ENCODE results near the gene TUBA4A. TPM values are rescaled to one million over a fixed set of nuclear protein-coding genes. Genes with fewer than 3 reads are reported as not detected.

Gene TUBA4A
- total RNA-seq, 1 donor from 2014 or later: 18.0 TPM

DNA sequence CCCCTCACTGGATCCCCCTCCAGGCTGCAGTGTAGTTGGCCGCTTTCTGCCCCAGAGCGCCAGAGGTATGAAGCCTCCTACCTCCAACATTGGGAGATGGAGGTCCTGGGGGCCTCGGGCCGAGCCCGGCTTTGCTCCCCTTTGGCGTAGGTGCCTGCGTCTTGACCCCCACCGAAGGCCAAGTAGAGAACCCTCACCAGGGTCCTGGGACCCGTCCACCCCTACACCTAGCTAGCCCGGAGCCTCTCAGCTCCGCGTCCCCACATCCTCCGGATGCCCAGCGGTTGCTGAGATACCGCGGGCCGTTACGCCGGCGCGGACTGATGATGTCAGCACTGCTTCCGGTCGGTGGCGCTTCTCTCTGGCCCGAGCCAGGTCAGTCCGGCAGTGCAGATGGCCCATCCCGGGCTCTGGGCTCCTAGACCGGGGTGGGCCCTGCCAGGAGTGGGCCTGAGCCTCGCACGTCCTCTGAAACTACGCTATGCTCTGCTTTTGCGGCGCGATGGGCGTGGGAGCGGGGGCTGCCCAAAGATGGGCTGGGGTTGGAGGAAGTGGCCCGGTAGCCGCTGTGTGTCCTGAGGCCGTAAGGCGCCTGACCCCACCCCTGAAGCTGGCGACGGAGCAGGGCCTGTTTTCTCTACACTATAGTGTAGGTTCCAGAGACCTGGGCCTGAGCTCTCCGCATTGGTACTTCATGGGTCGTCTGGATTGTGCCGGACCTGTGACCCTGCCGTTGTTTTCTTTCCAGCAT lies 8.4 kb downstream of the TUBA4A start, which contains the start of the genes GLB1L and STK16:
Gene GLB1L, minus strand, starts transcription at position 297 of the 751 bp plus-strand sequence. CDS start 1,871 bp downstream, outside the sequence.
Gene STK16, plus strand, starts transcription at position 332 of the 751 bp plus-strand sequence. CDS start 521 bp downstream, outside the sequence.
- Mint-ChIP-seq H3K36me3 (ENCODE audit: low read depth, unreplicated experiment) (peaks cover 4% of the 10 kb centered on the region), H3K9me3 (ENCODE audit: unreplicated experiment) (no peaks in the 10 kb centered on the region), H3K4me1 (ENCODE audit: low read depth, unreplicated experiment) (peaks cover 22% of the 10 kb centered on the region), H3K27ac (ENCODE audit: unreplicated experiment) (peak within 1 kb of the TSS; percentile 99), H3K27me3 (ENCODE audit: low read depth, unreplicated experiment) (no peaks in the 10 kb centered on the region), H3K4me3 (ENCODE audit: unreplicated experiment) (peak within 1 kb of the TSS; percentile 96)
- H4K20me1 ChIP-seq (ENCODE audit: insufficient read depth, low read length): peaks cover 4% of the 10 kb centered on the region
- no peak for TF ChIP-seq EZH2 (IDR thresholded peaks at IDR 0.05; ENCODE audit: insufficient read depth, low read length)
- TF ChIP-seq, protein P1, sequence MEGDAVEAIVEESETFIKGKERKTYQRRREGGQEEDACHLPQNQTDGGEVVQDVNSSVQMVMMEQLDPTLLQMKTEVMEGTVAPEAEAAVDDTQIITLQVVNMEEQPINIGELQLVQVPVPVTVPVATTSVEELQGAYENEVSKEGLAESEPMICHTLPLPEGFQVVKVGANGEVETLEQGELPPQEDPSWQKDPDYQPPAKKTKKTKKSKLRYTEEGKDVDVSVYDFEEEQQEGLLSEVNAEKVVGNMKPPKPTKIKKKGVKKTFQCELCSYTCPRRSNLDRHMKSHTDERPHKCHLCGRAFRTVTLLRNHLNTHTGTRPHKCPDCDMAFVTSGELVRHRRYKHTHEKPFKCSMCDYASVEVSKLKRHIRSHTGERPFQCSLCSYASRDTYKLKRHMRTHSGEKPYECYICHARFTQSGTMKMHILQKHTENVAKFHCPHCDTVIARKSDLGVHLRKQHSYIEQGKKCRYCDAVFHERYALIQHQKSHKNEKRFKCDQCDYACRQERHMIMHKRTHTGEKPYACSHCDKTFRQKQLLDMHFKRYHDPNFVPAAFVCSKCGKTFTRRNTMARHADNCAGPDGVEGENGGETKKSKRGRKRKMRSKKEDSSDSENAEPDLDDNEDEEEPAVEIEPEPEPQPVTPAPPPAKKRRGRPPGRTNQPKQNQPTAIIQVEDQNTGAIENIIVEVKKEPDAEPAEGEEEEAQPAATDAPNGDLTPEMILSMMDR (IDR thresholded peaks at IDR 0.05; ENCODE audit: insufficient read depth, low read depth, low read length): no peak
- no peaks in the 10 kb centered on the region for H3K27me3 ChIP-seq (ENCODE audit: insufficient read depth, low read length)
- peak within 1 kb of the TSS; percentile 100 for H3K4me2 ChIP-seq (ENCODE audit: low read length)
- H3K36me3 ChIP-seq (ENCODE audit: insufficient read depth, low read length): no peaks in the 10 kb centered on the region
- H3K9me3 ChIP-seq (ENCODE audit: insufficient read depth, low read depth, low read length): no peaks in the 10 kb centered on the region
- H3K27ac ChIP-seq (ENCODE audit: low read depth, low read length): peak within 1 kb of the TSS; percentile 95
- H3K9ac ChIP-seq (ENCODE audit: low read length): peak within 1 kb of the TSS; percentile 97
- FAIRE-seq: no peak
- H3K4me3 ChIP-seq (ENCODE audit: insufficient read depth, low read depth, low read length): peak within 1 kb of the TSS; percentile 94
- H3K79me2 ChIP-seq (ENCODE audit: insufficient read depth, low read length): peaks cover 29% of the 10 kb centered on the region
- DNase-seq (ENCODE audit: low read depth): peak; percentile 83
- peaks cover 29% of the 10 kb centered on the region for H3K4me1 ChIP-seq (ENCODE audit: insufficient read depth, low read length)
- peak within 1 kb of the TSS; percentile 83 for H2AFZ ChIP-seq (ENCODE audit: low read depth, low read length)

DNA sequence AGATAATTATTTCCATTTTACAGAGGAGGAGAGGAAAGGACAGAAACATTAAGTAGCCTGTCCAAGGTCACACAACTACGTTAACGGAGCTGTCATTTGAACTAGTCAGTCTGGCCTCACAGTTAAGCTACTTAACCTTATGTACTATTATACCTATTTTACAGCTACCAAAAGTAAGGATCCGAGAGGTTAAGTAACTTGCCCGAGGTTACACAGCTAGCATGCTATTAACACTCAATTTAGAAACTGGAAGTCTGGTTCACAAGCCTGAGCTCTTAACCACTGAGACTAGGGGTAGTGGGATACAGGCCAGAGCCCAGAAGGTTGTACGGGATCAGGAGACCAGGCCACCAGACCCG lies 8.9 kb downstream of the TUBA4A start:
- H3K9ac ChIP-seq (ENCODE audit: low read length): peak overlapping the region; percentile 97
- H3K36me3 ChIP-seq (ENCODE audit: insufficient read depth, low read length): no peaks in the 10 kb centered on the region
- Mint-ChIP-seq H3K27me3 (ENCODE audit: low read depth, unreplicated experiment) (no peaks in the 10 kb centered on the region), H3K27ac (ENCODE audit: unreplicated experiment) (peak overlapping the region; percentile 95), H3K4me1 (ENCODE audit: low read depth, unreplicated experiment) (peaks cover 20% of the 10 kb centered on the region), H3K9me3 (ENCODE audit: unreplicated experiment) (no peaks in the 10 kb centered on the region), H3K36me3 (ENCODE audit: low read depth, unreplicated experiment) (peaks cover 4% of the 10 kb centered on the region), H3K4me3 (ENCODE audit: unreplicated experiment) (peak overlapping the region; percentile 96)
- H3K9me3 ChIP-seq (ENCODE audit: insufficient read depth, low read depth, low read length): no peaks in the 10 kb centered on the region
- H3K27ac ChIP-seq (ENCODE audit: low read depth, low read length): peak overlapping the region; percentile 95
- H2AFZ ChIP-seq (ENCODE audit: low read depth, low read length): peak overlapping the region; percentile 83
- H3K4me1 ChIP-seq (ENCODE audit: insufficient read depth, low read length): peaks cover 25% of the 10 kb centered on the region
- FAIRE-seq (no peak), DNase-seq (ENCODE audit: low read depth) (no peak)
- H3K4me3 ChIP-seq (ENCODE audit: insufficient read depth, low read depth, low read length): peak overlapping the region; percentile 94
- H4K20me1 ChIP-seq (ENCODE audit: insufficient read depth, low read length): peaks cover 1% of the 10 kb centered on the region
- peak overlapping the region; percentile 100 for H3K4me2 ChIP-seq (ENCODE audit: low read length)
- no peaks in the 10 kb centered on the region for H3K27me3 ChIP-seq (ENCODE audit: insufficient read depth, low read length)
- peaks cover 29% of the 10 kb centered on the region for H3K79me2 ChIP-seq (ENCODE audit: insufficient read depth, low read length)
- no peak for TF ChIP-seq EZH2 (IDR thresholded peaks at IDR 0.05; ENCODE audit: insufficient read depth, low read length)
- TF ChIP-seq, protein P1 (IDR thresholded peaks at IDR 0.05; ENCODE audit: insufficient read depth, low read depth, low read length): no peak

DNA sequence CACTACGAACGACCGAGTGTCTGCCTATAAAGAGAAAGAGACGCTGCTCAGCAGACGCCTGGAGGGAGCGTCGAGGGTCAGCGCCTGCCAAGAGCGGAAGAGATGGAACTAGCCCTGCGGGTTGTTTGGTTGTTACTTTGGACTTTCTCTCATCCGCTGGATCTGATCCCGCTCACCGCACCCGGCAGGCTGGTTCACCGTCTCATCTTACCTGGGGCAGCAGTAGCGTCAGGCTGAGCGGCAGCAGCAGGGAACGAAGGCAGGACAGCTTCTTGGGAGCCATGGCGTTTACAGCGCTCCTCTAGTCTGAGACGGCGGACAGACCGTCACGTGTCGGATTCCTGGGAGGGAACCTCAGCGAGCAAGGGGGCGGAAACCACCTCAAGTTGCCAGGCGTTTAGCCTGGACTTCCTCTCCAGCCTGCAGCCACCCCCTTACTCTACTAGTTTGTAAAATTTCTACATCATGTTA lies 10.4 kb downstream of the TUBA4A start:
- Histone ChIP-seq H3K27ac (ENCODE audit: low read depth, low read length) (no peak overlapping the region), H3K79me2 (ENCODE audit: insufficient read depth, low read length) (peaks cover 29% of the 10 kb centered on the region), H3K27me3 (ENCODE audit: insufficient read depth, low read length) (no peaks in the 10 kb centered on the region), H3K4me1 (ENCODE audit: insufficient read depth, low read length) (peaks cover 15% of the 10 kb centered on the region), H3K36me3 (ENCODE audit: insufficient read depth, low read length) (peaks cover 5% of the 10 kb centered on the region), H4K20me1 (ENCODE audit: insufficient read depth, low read length) (no peaks in the 10 kb centered on the region), H3K9me3 (ENCODE audit: insufficient read depth, low read depth, low read length) (no peaks in the 10 kb centered on the region), H3K9ac (ENCODE audit: low read length) (no peak overlapping the region), H3K4me2 (ENCODE audit: low read length) (no peak overlapping the region), H2AFZ (ENCODE audit: low read depth, low read length) (no peak overlapping the region), H3K4me3 (ENCODE audit: insufficient read depth, low read depth, low read length) (no peak overlapping the region)
- H3K4me3 Mint-ChIP-seq (ENCODE audit: unreplicated experiment): no peak overlapping the region
- DNase-seq (ENCODE audit: low read depth): no peak
- TF ChIP-seq, protein P1 (IDR thresholded peaks at IDR 0.05; ENCODE audit: insufficient read depth, low read depth, low read length): no peak
- TF ChIP-seq EZH2 (IDR thresholded peaks at IDR 0.05; ENCODE audit: insufficient read depth, low read length): no peak
- no peak for FAIRE-seq
- H3K36me3 Mint-ChIP-seq (ENCODE audit: low read depth, unreplicated experiment): peaks cover 5% of the 10 kb centered on the region
- H3K4me1 Mint-ChIP-seq (ENCODE audit: low read depth, unreplicated experiment): peaks cover 7% of the 10 kb centered on the region
- H3K27me3 Mint-ChIP-seq (ENCODE audit: low read depth, unreplicated experiment): no peaks in the 10 kb centered on the region
- no peaks in the 10 kb centered on the region for H3K9me3 Mint-ChIP-seq (ENCODE audit: unreplicated experiment)
- H3K27ac Mint-ChIP-seq (ENCODE audit: unreplicated experiment): no peak overlapping the region

Measured in astrocyte (in vitro differentiated cells and primary cell).